ENCODE measurements around the gene TCEAL3.

DNA sequence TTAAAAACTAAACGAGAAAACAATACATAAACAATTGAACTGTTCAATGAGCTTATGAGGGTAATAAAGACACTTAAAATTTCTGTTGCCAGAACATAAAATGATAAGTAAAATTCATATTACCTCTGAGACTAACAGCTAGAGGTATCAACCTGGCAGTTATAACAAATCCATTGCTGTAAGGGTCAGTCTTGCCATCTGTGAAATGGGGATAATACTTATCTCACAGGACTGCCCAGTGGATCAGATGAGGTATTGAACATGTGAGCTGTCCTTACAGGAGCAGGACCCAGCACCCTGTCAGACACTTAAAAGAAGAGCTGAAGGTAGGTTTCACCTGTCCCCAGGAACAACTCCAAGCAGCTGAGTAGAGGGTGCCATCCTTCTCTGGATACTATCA, 2.5 kb downstream of the TCEAL3 start:
- TF ChIP-seq, protein P1, sequence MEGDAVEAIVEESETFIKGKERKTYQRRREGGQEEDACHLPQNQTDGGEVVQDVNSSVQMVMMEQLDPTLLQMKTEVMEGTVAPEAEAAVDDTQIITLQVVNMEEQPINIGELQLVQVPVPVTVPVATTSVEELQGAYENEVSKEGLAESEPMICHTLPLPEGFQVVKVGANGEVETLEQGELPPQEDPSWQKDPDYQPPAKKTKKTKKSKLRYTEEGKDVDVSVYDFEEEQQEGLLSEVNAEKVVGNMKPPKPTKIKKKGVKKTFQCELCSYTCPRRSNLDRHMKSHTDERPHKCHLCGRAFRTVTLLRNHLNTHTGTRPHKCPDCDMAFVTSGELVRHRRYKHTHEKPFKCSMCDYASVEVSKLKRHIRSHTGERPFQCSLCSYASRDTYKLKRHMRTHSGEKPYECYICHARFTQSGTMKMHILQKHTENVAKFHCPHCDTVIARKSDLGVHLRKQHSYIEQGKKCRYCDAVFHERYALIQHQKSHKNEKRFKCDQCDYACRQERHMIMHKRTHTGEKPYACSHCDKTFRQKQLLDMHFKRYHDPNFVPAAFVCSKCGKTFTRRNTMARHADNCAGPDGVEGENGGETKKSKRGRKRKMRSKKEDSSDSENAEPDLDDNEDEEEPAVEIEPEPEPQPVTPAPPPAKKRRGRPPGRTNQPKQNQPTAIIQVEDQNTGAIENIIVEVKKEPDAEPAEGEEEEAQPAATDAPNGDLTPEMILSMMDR (IDR thresholded peaks at IDR 0.05): no peak
- TF ChIP-seq POLR2A (IDR thresholded peaks at IDR 0.05): no peak
